Right lobe of liver (tissue), 4 donors: Measurements from ENCODE around the gene ADI1.

Source experiments
- POLR2A ChIP-seq: fragments of 450-650 bp; IDR thresholded peaks from one replicate; pipeline ENCODE4 v1.6.1; 2017; ENCODE audit warnings: antibody characterized with exemption, mild to moderate bottlenecking
- TF ChIP-seq, protein P1 (sequence below), 4 donors: fragments of 200-600 bp in 3 of 4; fragments of 450-650 bp in 1 of 4; IDR thresholded peaks; one replicate each; pipeline versions ENCODE4 v1.5.1 to v1.8.0; 2016 to 2022; ENCODE audit warnings: antibody characterized with exemption in 4 of 4, mild to moderate bottlenecking in 2 of 4
- donor health status: DM: no; HTN: no; CAD: no.
- donor health status: DM: no; HTN: no; CAD: no.
- donor health status: DM: no; HTN: yes; CAD: no.

DNA sequence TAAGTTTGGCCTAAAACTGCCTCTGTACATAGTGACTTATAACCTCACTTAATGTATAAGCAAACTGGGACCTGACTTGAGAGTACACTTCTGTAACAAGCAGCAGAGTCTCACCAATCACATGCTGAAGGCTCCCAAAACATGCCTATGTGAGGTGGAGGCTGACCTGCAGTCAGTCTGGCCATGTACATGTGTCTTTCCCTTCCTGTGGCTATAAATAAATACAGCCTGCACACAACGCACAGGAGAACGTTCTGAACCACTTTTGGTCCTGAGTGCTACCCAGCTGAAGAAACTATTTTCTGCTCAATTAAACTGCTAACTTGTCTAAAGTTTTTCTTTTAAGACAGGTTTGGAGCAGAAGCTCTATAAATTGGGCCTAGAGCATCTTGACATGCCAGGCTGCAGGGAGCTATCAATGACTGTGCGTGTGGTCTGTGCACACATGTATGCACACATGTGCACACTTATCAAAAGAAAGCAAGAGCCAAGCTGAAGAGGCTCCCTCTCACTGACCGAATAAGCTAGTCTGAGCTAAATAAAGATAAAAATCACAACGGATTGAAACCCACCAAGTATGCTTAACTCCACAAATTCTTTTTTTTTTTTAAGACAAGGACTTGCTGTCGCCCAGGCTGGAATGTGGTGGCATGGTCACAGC, 23.8 kb upstream of the ADI1 start:
- TF ChIP-seq, protein P1, sequence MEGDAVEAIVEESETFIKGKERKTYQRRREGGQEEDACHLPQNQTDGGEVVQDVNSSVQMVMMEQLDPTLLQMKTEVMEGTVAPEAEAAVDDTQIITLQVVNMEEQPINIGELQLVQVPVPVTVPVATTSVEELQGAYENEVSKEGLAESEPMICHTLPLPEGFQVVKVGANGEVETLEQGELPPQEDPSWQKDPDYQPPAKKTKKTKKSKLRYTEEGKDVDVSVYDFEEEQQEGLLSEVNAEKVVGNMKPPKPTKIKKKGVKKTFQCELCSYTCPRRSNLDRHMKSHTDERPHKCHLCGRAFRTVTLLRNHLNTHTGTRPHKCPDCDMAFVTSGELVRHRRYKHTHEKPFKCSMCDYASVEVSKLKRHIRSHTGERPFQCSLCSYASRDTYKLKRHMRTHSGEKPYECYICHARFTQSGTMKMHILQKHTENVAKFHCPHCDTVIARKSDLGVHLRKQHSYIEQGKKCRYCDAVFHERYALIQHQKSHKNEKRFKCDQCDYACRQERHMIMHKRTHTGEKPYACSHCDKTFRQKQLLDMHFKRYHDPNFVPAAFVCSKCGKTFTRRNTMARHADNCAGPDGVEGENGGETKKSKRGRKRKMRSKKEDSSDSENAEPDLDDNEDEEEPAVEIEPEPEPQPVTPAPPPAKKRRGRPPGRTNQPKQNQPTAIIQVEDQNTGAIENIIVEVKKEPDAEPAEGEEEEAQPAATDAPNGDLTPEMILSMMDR (IDR thresholded peaks at IDR 0.05), result no peak
- no peak for TF ChIP-seq POLR2A
